Muscle layer of colon (tissue), 2 donors: ENCODE data around the gene USP32.
"Not testable (repeated sequence)": the region's sequence is repeated elsewhere in the genome, so short reads cannot be mapped to it uniquely, and the experiment has no call there.

Experiments
- H3K27ac ChIP-seq: one replicate; pipeline ENCODE4 v1.7.0; 2013; ENCODE audit warnings: low read depth, mild to moderate bottlenecking, low read length, moderate library complexity
- H3K27me3 ChIP-seq, 2 donors: one replicate each; pipeline ENCODE4 v1.7.0; 2013; ENCODE audit warnings: low read length in 2 of 2, mild to moderate bottlenecking in 2 of 2; ENCODE audit not compliant: insufficient read depth in 2 of 2, control insufficient read depth in 1 of 2
- H3K36me3 ChIP-seq: one replicate; pipeline ENCODE4 v1.7.0; 2013; ENCODE audit warnings: mild to moderate bottlenecking, low read length; ENCODE audit not compliant: insufficient read depth
- H3K4me1 ChIP-seq: one replicate; pipeline ENCODE4 v1.7.0; 2013; ENCODE audit warnings: mild to moderate bottlenecking, low read length; ENCODE audit not compliant: insufficient read depth
- H3K4me3 ChIP-seq, 2 donors: one replicate each; pipeline ENCODE4 v1.7.0; 2013; ENCODE audit warnings: low read length in 2 of 2, low read depth in 1 of 2, mild to moderate bottlenecking in 1 of 2, moderate library complexity in 1 of 2
- H3K9ac ChIP-seq: one replicate; pipeline ENCODE4 v1.7.0; 2013; ENCODE audit warnings: low read length
- H3K9me3 ChIP-seq: one replicate; pipeline ENCODE4 v1.7.0; 2013; ENCODE audit warnings: mild to moderate bottlenecking, low read length
- donor health status: abdominal sarcoma.
- donor health status: Adenocarcinoma of cecum.

Gene USP32

GRCh38 chr17:60178180-60178579, 213.8 kb downstream of the USP32 start:
- H3K9ac ChIP-seq, H3K4me1 ChIP-seq, H3K4me3 ChIP-seq, H3K27ac ChIP-seq, H3K9me3 ChIP-seq, H3K27me3 ChIP-seq: not testable (repeated sequence)
- H3K36me3 ChIP-seq: peaks cover 18% of the 10 kb centered on the region

GRCh38 chr17:60176763-60177162, 215.2 kb downstream of the USP32 start:
- not testable (repeated sequence) for H3K9me3 ChIP-seq, H3K4me1 ChIP-seq, H3K9ac ChIP-seq, H3K27me3 ChIP-seq, H3K27ac ChIP-seq, H3K4me3 ChIP-seq
- H3K36me3 ChIP-seq: peaks cover 17% of the 10 kb centered on the region

- not testable (repeated sequence) for H3K9me3 ChIP-seq, H3K4me1 ChIP-seq, H3K27ac ChIP-seq, H3K9ac ChIP-seq, H3K36me3 ChIP-seq, H3K27me3 ChIP-seq, H3K4me3 ChIP-seq
Measured at GRCh38 chr17:60174767-60175166, 217.2 kb downstream of the USP32 start.

GRCh38 chr17:60174035-60174434, 217.9 kb downstream of the USP32 start:
- H3K27me3 ChIP-seq: no peaks in the 10 kb centered on the region
- H3K9ac ChIP-seq: no peak overlapping the region
- no peak overlapping the region for H3K4me3 ChIP-seq
- H3K4me1 ChIP-seq: no peaks in the 10 kb centered on the region
- peaks cover 8% of the 10 kb centered on the region for H3K36me3 ChIP-seq
- no peaks in the 10 kb centered on the region for H3K9me3 ChIP-seq
- H3K27ac ChIP-seq: no peak overlapping the region

- Histone ChIP-seq H3K9me3 (no peaks in the 10 kb centered on the region), H3K4me1 (no peaks in the 10 kb centered on the region), H3K27ac (no peak overlapping the region), H3K4me3 (no peak overlapping the region), H3K36me3 (peaks cover 4% of the 10 kb centered on the region), H3K9ac (no peak overlapping the region), H3K27me3 (no peaks in the 10 kb centered on the region)
Measured at GRCh38 chr17:60173304-60173819, 218.6 kb downstream of the USP32 start.

- H3K27ac ChIP-seq: no peak overlapping the region
- no peaks in the 10 kb centered on the region for H3K9me3 ChIP-seq
- H3K4me3 ChIP-seq: no peak overlapping the region
- H3K36me3 ChIP-seq: no peaks in the 10 kb centered on the region
- H3K4me1 ChIP-seq: no peaks in the 10 kb centered on the region
- no peaks in the 10 kb centered on the region for H3K27me3 ChIP-seq
- H3K9ac ChIP-seq: no peak overlapping the region
Measured at GRCh38 chr17:60171753-60172079, 220.2 kb downstream of the USP32 start.

GRCh38 chr17:60170835-60171752, 220.8 kb downstream of the USP32 start:
- no peaks in the 10 kb centered on the region for H3K9me3 ChIP-seq
- no peaks in the 10 kb centered on the region for H3K36me3 ChIP-seq
- no peak overlapping the region for H3K27ac ChIP-seq
- H3K27me3 ChIP-seq: no peaks in the 10 kb centered on the region
- no peak overlapping the region for H3K9ac ChIP-seq
- H3K4me3 ChIP-seq: no peak overlapping the region
- H3K4me1 ChIP-seq: no peaks in the 10 kb centered on the region

- no peaks in the 10 kb centered on the region for H3K9me3 ChIP-seq
- H3K4me1 ChIP-seq: no peaks in the 10 kb centered on the region
- no peak overlapping the region for H3K27ac ChIP-seq
- no peak overlapping the region for H3K4me3 ChIP-seq
- no peaks in the 10 kb centered on the region for H3K27me3 ChIP-seq
- no peak overlapping the region for H3K9ac ChIP-seq
- no peaks in the 10 kb centered on the region for H3K36me3 ChIP-seq
Measured at GRCh38 chr17:60169921-60170817, 221.8 kb downstream of the USP32 start.

- Histone ChIP-seq H3K9me3 (no peaks in the 10 kb centered on the region), H3K27ac (no peak overlapping the region), H3K4me3 (no peak overlapping the region), H3K9ac (no peak overlapping the region), H3K4me1 (no peaks in the 10 kb centered on the region), H3K36me3 (no peaks in the 10 kb centered on the region), H3K27me3 (no peaks in the 10 kb centered on the region)
Measured at GRCh38 chr17:60168654-60169053, 223.3 kb downstream of the USP32 start.

GRCh38 chr17:60167065-60167741, 224.7 kb downstream of the USP32 start:
- no peak overlapping the region for H3K4me3 ChIP-seq
- no peak overlapping the region for H3K27ac ChIP-seq
- H3K4me1 ChIP-seq: no peaks in the 10 kb centered on the region
- H3K36me3 ChIP-seq: no peaks in the 10 kb centered on the region
- H3K27me3 ChIP-seq: no peaks in the 10 kb centered on the region
- H3K9ac ChIP-seq: no peak overlapping the region
- H3K9me3 ChIP-seq: no peaks in the 10 kb centered on the region

- H3K4me1 ChIP-seq: no peaks in the 10 kb centered on the region
- no peak overlapping the region for H3K27ac ChIP-seq
- no peak overlapping the region for H3K9ac ChIP-seq
- H3K36me3 ChIP-seq: no peaks in the 10 kb centered on the region
- no peak overlapping the region for H3K4me3 ChIP-seq
- H3K9me3 ChIP-seq: no peaks in the 10 kb centered on the region
- no peaks in the 10 kb centered on the region for H3K27me3 ChIP-seq
Measured at GRCh38 chr17:60165971-60166370, 226.0 kb downstream of the USP32 start.
